Prostate gland (tissue), 2 donors: Measurements from ENCODE around the gene GADD45B.

Source experiments
- POLR2A ChIP-seq: fragments of 450-650 bp; IDR thresholded peaks from one replicate; pipeline ENCODE4 v1.6.1; 2016; ENCODE audit warnings: antibody characterized with exemption, mild to moderate bottlenecking
- POLR2AphosphoS5 ChIP-seq: sonication (generic); formaldehyde crosslinking; IDR thresholded peaks from one replicate; pipeline ENCODE4 v1.6.1; 2017; ENCODE audit warnings: antibody characterized with exemption
- TF ChIP-seq, protein P1 (sequence below), 4 experiments: fragments of 200-600 bp in 2 of 4; fragments of 450-650 bp in 2 of 4; sonication (generic) in 2 of 4; IDR thresholded peaks; 1 replicate in 3 of 4; 2 replicates in 1 of 4; pipeline ENCODE4 v1.5.1; 2016 to 2019; ENCODE audit warnings: antibody characterized with exemption in 4 of 4, mild to moderate bottlenecking in 2 of 4, moderate library complexity in 2 of 4

DNA sequence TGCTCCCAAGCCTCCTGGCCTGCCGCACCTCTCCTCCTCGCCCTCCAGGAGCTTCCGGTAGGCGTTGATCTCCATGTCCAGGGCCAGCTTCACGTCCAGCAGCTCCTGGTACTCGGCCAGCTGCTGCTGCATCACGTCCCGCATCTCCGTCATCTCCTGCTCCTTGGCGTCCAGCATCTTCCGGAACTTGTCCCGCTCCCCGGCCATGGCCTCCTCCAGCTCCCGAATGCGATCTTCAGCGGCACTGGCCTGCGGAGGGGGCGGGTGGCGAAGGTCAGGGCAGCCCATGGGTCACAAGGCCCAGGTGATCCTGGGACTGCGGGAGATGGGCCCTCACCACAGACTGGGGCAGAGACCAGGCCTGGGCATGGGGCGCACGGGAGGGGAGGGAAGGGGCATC, 41.7 kb upstream of the GADD45B start:
- TF ChIP-seq, protein P1, sequence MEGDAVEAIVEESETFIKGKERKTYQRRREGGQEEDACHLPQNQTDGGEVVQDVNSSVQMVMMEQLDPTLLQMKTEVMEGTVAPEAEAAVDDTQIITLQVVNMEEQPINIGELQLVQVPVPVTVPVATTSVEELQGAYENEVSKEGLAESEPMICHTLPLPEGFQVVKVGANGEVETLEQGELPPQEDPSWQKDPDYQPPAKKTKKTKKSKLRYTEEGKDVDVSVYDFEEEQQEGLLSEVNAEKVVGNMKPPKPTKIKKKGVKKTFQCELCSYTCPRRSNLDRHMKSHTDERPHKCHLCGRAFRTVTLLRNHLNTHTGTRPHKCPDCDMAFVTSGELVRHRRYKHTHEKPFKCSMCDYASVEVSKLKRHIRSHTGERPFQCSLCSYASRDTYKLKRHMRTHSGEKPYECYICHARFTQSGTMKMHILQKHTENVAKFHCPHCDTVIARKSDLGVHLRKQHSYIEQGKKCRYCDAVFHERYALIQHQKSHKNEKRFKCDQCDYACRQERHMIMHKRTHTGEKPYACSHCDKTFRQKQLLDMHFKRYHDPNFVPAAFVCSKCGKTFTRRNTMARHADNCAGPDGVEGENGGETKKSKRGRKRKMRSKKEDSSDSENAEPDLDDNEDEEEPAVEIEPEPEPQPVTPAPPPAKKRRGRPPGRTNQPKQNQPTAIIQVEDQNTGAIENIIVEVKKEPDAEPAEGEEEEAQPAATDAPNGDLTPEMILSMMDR (IDR thresholded peaks at IDR 0.05), result no peak
- TF ChIP-seq POLR2A (no peak), POLR2AphosphoS5 (no peak)
